ENCODE results near the gene LITAFD.
A peak's percentile ranks its signal among the peaks of the same experiment; 100 is the strongest.
"Not testable (repeated sequence)": the region's sequence is repeated elsewhere in the genome, so short reads cannot be mapped to it uniquely, and the experiment has no call there.

LITAFD gene

GRCh38 chr16:8858994-8859912 lies 22.9 kb upstream of the LITAFD start:
- DNase-seq, result no peak

GRCh38 chr16:8859913-8860881 lies 22.0 kb upstream of the LITAFD start:
- DNase-seq, result no peak

- no peak for DNase-seq
Measured at GRCh38 chr16:8861563-8862308, 20.4 kb upstream of the LITAFD start.

GRCh38 chr16:8862309-8863130 lies 19.6 kb upstream of the LITAFD start:
- DNase-seq, result no peak

GRCh38 chr16:8863594-8864424 lies 18.3 kb upstream of the LITAFD start:
- DNase-seq, result no peak

GRCh38 chr16:8864480-8865110 lies 17.6 kb upstream of the LITAFD start:
- DNase-seq, result no peak

GRCh38 chr16:8865145-8865882 lies 16.8 kb upstream of the LITAFD start:
- no peak for DNase-seq

- no peak for DNase-seq
Measured at GRCh38 chr16:8866118-8866883, 15.8 kb upstream of the LITAFD start.

- no peak for DNase-seq
Measured at GRCh38 chr16:8866884-8867215, 15.3 kb upstream of the LITAFD start.

GRCh38 chr16:8867216-8867931 lies 14.8 kb upstream of the LITAFD start:
- no peak for DNase-seq

- peak; percentile 45 to 70 for DNase-seq
Measured at GRCh38 chr16:8867932-8868415, 14.2 kb upstream of the LITAFD start.

GRCh38 chr16:8868416-8869211 lies 13.5 kb upstream of the LITAFD start, which contains the start of gene CARHSP1:
Gene CARHSP1 (minus strand): TSS chr16:8869006. CDS start chr16:8859328, 9,678 bp downstream.
- peak; percentile 80 to 86 for DNase-seq

- DNase-seq, result no peak
Measured at GRCh38 chr16:8869212-8869987, 12.8 kb upstream of the LITAFD start.

GRCh38 chr16:8869988-8870241 lies 12.2 kb upstream of the LITAFD start:
- DNase-seq, result not testable (repeated sequence)

- no peak for DNase-seq
Measured at GRCh38 chr16:8872071-8872470, 10.1 kb upstream of the LITAFD start.
